Adrenal gland (tissue), 5 donors: Measurements from ENCODE around the gene BRMS1.
A peak's percentile ranks its signal among the peaks of the same experiment; 100 is the strongest.

Experiments used
- CTCF ChIP-seq, 6 experiments: fragments of 450-650 bp in 4 of 6; fragments of 200-600 bp in 2 of 6; sonication (generic) in 1 of 6; IDR thresholded peaks; 1 replicate in 5 of 6; 2 replicates in 1 of 6; pipeline versions ENCODE4 v1.5.1 to v1.8.0; 2016 to 2021; ENCODE audit warnings: antibody characterized with exemption in 6 of 6, mild to moderate bottlenecking in 2 of 6, moderate library complexity in 1 of 6
- POLR2A ChIP-seq, 2 donors: fragments of 450-650 bp; IDR thresholded peaks; one replicate each; pipeline ENCODE4 v1.6.1; 2017; ENCODE audit warnings: antibody characterized with exemption in 2 of 2, mild to moderate bottlenecking in 2 of 2, moderate library complexity in 1 of 2
- donor health status: DM: no; HTN: no; CAD: no.

- peak; percentile 43 to 64 (median 54) for TF ChIP-seq CTCF (IDR thresholded peaks at IDR 0.05)
- TF ChIP-seq POLR2A (IDR thresholded peaks at IDR 0.05) = no peak
Measured at GRCh38 chr11:66388780-66389386, 44.0 kb upstream of the BRMS1 start.
